H4 (cell line): ENCODE data around the gene HRC. TPM values are rescaled to one million over a fixed set of nuclear protein-coding genes. Genes with fewer than 3 reads are reported as not detected.

Source experiments
- DNase-seq: peaks from one replicate; pipeline ENCODE4 v3.0.0-alpha.2; 2015; ENCODE audit warnings: low spot score
- total RNA-seq: library from RNA; depleted of rRNA; stranded (reverse); fragments of >200 nt; shearing (Covaris generic); gene quantifications from 2 replicates; pipeline ENCODE4 v1.2.3, GENCODE V29; 2014; rRNA removed

Gene HRC
- total RNA-seq, 1 experiment from 2014 or later: not detected

GRCh38 chr19:49114630-49115363 is 40.4 kb downstream of the HRC start:
- DNase-seq: no peak

- peak; percentile 46 for DNase-seq
Measured at GRCh38 chr19:49113762-49114629, 41.2 kb downstream of the HRC start, which contains the start of gene LIN7B. Gene LIN7B (plus strand): TSS chr19:49114370. CDS start chr19:49114405, 35 bp downstream.

- DNase-seq: no peak
Measured at GRCh38 chr19:49111218-49111998, 43.8 kb downstream of the HRC start.

- no peak for DNase-seq
Measured at GRCh38 chr19:49110567-49110966, 44.6 kb downstream of the HRC start.

- DNase-seq: no peak
Measured at GRCh38 chr19:49109569-49110233, 45.5 kb downstream of the HRC start.

- no peak for DNase-seq
Measured at GRCh38 chr19:49109051-49109450, 46.1 kb downstream of the HRC start.

GRCh38 chr19:49107625-49108459 is 47.4 kb downstream of the HRC start:
- DNase-seq: no peak

- DNase-seq: peak; percentile 46
Measured at GRCh38 chr19:49106648-49107135, 48.5 kb downstream of the HRC start.

- DNase-seq: no peak
Measured at GRCh38 chr19:49104229-49104864, 50.8 kb downstream of the HRC start.

GRCh38 chr19:49103331-49104085 is 51.7 kb downstream of the HRC start:
- no peak for DNase-seq

- no peak for DNase-seq
Measured at GRCh38 chr19:49102303-49102702, 52.9 kb downstream of the HRC start.

Other genes starting within 250 kb of the HRC start
- 0.27 TPM in 1 of 2 replicates, not detected in the other for gene DHDH, start 221.7 kb downstream of the HRC start, total RNA-seq
- 132 and 135 TPM in 2 replicates for gene BAX, start 200.5 kb downstream of the HRC start, total RNA-seq
- 22,782 and 25,960 TPM in 2 replicates for gene FTL, start 190.1 kb downstream of the HRC start, total RNA-seq
- 31.7 and 31.9 TPM in 2 replicates for gene GYS1, start 162.1 kb downstream of the HRC start, total RNA-seq
- gene RUVBL2, start 161.5 kb downstream of the HRC start, total RNA-seq: 353 and 374 TPM in 2 replicates
- gene LHB, start 138.3 kb downstream of the HRC start, total RNA-seq: not detected in 2 replicates
- gene CGB3, start 131.1 kb downstream of the HRC start, total RNA-seq: not detected in 2 replicates
- not detected in 2 replicates for gene CGB2, start 123.5 kb downstream of the HRC start, total RNA-seq
- 0.77 and 11.4 TPM in 2 replicates for gene CGB1, start 118.5 kb downstream of the HRC start, total RNA-seq
- gene CGB5, start 111.5 kb downstream of the HRC start, total RNA-seq: 0.33 and 3.3 TPM in 2 replicates
- 1.5 TPM in 1 of 2 replicates, not detected in the other for gene CGB8, start 106.3 kb downstream of the HRC start, total RNA-seq
- gene CGB7, start 97.6 kb downstream of the HRC start, total RNA-seq: not detected in 2 replicates
- not detected in 2 replicates for gene NTF4, start 90.6 kb downstream of the HRC start, total RNA-seq
- gene KCNA7, start 82.7 kb downstream of the HRC start, total RNA-seq: not detected in 2 replicates
- 138 and 189 TPM in 2 replicates for gene SNRNP70, start 69.9 kb downstream of the HRC start, total RNA-seq
- 4.1 and 15.2 TPM in 2 replicates for gene LIN7B, start 41.0 kb downstream of the HRC start, total RNA-seq
- gene C19orf73, start 36.3 kb downstream of the HRC start, total RNA-seq: 0.80 and 7.3 TPM in 2 replicates
- 5.4 and 6.9 TPM in 2 replicates for gene PPFIA3, start 35.9 kb downstream of the HRC start, total RNA-seq
- 3.9 and 5.0 TPM in 2 replicates for gene TRPM4, start 2.4 kb upstream of the HRC start, total RNA-seq
- gene SLC6A16, start 169.8 kb upstream of the HRC start, total RNA-seq: 0.16 and 0.85 TPM in 2 replicates
- gene CD37, start 180.0 kb upstream of the HRC start, total RNA-seq: not detected in 2 replicates
- 48.7 and 54.3 TPM in 2 replicates for gene TEAD2, start 207.0 kb upstream of the HRC start, total RNA-seq
- 0.08 and 3.8 TPM in 2 replicates for gene DKKL1, start 208.5 kb upstream of the HRC start, total RNA-seq
- gene KASH5, start 232.9 kb upstream of the HRC start, total RNA-seq: not detected in 2 replicates